CD4-positive, alpha-beta T cell treated with Interferon alpha-2 for 1 hour (primary cell): Measurements from ENCODE around the gene ILF2.
"Not testable (repeated sequence)": the region's sequence is repeated elsewhere in the genome, so short reads cannot be mapped to it uniquely, and the experiment has no call there.

Source experiments
- DNase-seq, 2 donors: peaks; one replicate each; pipeline ENCODE4 v3.0.0-alpha.2; 2020 to 2022

Gene ILF2

DNA sequence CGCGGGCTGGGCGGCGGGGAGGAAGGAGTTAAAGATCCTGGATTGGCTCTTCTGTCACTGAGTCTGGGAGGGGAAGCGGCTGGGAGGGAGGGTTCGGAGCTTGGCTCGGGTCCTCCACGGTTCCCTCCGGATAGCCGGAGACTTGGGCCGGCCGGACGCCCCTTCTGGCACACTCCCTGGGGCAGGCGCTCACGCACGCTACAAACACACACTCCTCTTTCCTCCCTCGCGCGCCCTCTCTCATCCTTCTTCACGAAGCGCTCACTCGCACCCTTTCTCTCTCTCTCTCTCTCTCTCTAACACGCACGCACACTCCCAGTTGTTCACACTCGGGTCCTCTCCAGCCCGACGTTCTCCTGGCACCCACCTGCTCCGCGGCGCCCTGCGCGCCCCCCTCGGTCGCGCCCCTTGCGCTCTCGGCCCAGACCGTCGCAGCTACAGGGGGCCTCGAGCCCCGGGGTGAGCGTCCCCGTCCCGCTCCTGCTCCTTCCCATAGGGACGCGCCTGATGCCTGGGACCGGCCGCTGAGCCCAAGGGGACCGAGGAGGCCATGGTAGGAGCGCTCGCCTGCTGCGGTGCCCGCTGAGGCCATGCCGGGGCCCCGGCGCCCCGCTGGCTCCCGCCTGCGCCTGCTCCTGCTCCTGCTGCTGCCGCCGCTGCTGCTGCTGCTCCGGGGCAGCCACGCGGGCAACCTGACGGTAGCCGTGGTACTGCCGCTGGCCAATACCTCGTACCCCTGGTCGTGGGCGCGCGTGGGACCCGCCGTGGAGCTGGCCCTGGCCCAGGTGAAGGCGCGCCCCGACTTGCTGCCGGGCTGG, 7.9 kb upstream of the ILF2 start, which contains the start of gene NPR1:
Gene NPR1 (plus strand): TSS at position 170 of the 818 bp plus-strand sequence. CDS start 421 bp downstream, at position 591.
- peak in 1 of 2 donors; percentile 23 for DNase-seq

DNA sequence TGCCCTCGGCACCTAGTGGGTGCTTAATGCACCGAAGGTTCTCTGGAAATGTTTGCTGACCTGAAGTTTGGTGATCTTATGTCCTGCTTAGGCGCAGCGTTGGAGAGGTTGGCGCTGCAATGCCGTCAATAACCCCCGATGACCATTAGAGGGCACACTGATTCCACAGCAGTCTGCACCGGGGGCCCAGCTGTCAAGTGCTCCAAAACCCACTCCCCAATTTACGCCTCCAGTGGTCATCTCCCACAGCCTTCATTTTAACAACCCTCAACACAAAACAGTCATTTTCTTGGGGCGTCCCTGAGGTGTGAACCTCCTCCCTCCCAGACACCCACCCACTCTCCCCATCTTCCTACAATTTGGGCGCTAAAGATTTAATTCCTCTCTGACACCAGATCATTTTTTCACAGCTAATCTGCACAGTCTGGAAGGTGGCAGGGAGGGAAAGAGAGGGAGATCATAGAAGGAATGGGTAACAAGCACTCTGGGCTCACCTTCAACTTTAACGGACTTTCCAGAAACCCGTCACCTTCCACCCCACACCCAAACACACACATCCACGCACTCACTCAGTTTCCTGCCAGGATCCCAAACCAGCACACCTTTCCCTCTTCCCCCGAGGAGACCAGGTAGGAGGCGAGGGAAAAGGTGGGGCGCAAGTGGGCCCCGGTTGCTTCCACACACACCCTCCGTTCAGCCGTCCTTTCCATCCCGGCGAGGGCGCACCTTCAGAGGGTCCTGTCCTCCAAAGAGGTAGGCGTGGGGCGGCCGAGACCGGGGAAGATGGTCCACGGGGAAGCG, 7.1 kb upstream of the ILF2 start:
- DNase-seq = peak; percentile 45 to 64

DNA sequence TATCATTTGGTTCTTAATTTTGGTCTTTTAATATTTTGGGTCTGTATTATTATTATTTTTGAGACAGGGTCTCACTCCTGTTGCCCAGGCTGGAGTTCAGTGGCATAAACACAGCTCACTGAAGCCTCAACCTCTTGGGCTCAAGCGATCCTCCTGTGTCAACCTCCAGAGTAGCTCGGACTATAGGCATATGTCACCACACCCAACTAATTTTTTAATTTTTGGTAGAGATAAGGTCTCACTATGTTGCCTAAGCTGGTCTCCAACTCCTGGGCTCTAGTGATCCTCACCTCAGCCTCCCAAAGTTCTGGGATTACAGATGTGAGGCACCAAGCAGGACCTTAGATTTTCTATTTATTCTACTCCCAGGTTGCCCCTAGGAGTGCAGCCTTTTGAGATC, 2.7 kb upstream of the ILF2 start:
- DNase-seq = no peak

DNA sequence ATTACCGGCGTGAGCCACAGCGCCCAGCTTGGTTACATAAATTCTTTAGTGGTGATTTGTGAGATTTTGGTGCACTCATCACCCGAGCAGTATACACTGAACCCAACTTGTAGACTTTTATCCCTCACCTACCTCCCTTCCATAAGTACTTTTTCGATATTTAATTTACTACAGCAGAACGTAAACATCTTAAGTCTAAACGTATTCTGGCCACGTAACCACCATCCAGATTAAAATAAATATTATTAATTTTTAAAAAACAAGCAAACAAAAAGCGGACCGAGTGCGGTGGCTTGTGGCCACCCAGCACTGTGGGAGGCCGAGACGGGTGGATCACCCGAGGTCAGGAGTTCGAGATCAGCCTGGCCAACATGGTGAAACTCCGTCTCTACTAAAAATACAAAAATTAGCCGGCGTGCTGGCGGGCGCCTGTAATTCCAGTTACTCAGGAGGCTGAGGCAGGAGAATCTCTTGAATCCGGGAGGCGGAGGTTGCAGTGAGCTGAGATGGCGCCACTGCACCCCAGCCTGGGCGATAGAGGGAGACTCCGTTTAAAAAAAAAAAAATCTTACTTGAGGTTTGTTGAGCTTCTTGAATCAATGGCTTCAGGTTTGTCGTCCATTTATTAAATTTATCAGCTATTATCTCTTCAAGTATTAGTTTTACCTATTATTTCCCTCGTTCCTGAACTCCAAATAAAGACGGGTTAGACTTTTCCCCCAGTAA, 998 bp upstream of the ILF2 start:
- peak; percentile 55 to 68 for DNase-seq

DNA sequence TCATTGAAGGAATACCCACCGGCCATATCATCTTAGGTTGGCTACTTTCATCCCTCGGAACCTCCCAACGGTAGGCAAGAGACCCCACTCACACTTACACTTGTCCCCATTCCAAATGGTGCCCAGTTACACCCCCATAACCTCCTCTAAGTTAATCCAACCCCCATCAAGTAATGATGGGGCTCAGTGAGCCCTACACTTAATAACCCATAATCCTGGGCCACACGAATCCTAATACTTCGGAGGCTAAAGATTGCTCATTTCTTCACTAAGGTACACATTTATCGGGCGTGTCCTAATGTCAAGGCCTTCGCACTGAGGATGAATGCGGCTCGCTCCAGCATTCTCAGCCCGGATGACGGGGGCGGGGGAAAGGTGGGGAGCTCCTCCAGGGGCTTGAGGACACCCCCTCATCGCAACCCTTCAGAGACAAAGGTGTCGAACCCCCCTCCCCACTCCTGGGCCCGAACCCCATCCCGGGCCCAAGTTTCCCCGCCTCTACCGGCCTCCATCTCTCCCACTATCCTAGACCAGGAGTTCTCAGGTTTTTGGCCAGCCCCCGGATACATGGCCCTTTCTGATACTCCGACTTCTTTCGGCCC, 435 bp downstream of the ILF2 start:
- DNase-seq = no peak

DNA sequence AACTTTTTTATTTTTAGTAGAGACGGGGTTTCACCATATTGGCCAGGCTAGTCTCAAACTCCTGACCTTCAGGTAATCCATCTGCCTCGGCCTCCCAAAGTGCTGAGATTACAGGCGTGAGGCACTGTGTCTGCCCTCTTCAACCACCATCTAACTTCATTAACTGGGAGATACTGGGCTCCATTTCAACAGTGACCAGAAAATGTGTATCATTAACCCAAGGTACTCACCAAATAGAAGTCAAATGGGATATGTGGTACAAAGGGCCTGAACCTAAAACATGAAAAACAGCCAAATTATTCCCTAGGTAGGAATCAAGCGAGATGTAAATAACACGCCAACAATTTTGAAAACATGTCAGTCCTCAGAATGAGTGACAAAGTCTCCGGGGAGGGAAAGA, 1.2 kb downstream of the ILF2 start:
- no peak for DNase-seq

DNA sequence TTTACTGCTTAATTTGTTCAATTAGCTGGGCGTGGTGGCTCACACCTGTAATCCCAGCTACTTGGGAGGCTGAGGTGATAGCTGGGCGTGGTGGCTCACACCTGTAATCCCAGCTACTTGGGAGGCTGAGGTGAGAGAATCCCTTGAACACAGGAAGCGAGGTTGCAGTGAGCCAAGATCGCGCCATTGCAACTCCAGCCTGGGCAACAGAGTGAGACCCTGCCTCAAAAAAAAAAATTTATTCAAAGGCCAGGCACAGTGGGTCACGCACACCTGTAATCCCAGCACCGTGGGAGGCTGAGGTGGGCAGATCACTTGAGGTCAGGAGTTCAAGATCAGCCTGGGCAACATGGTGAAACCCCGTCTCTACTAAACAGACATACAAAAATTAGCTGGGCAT, 2.1 kb downstream of the ILF2 start:
- not testable (repeated sequence) for DNase-seq

DNA sequence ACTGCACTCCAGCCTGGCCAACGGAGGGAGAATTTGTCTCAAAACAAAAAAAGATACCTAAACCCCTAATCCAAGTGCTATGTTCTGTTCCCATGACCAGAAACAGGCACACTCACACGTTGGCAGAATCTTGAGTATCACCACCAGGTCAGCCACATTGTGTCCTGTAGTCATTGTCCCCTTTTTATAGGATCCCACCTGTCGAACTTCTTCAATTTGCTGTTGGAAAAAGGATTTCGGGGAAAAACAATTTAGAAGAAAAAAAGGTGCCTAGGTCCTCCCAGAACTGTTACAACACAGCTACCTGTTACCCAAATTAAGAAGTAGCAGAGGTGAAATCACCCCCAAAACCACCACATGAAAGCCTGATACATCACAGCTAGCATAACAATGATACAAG, 3.4 kb downstream of the ILF2 start:
- DNase-seq = no peak

DNA sequence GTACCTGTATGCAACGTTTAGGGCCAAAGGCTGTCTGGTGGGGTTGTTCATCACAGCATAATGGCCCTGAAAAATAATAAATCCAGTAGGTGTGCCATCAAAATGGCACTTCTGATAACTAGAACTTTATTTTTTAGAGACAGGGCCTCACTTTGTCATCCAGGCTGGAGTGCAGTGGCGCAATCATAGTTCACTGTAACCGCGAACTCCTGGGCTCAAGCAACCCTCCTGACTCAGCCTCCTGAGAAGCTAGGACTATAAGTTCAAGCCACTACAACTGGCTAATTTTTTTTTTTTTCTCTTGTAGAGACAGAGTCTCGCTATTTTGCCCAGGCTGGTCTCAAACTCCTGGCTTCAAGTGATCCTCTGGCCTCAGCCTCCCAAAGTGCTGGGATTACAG, 7.6 kb downstream of the ILF2 start:
- no peak for DNase-seq

DNA sequence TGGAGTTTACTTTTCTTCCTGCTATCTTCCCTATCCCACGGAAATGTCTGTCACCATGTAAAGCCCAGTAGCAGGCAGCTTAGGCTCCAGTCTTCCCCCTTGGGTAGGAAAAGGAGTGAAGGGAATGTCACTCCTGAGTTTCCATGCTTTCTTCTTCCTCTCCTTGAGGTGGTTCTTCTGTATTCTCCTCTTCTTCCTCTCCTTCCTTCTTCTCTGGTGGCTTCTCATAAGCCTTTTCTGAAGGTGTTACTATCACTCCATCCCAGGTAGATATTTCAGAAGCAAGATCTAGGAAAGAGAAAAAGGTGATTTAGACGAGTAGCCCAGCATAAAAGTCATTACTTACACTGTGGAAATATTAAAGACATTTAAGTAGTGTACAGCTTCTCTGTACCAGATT, 8.5 kb downstream of the ILF2 start:
- no peak for DNase-seq

DNA sequence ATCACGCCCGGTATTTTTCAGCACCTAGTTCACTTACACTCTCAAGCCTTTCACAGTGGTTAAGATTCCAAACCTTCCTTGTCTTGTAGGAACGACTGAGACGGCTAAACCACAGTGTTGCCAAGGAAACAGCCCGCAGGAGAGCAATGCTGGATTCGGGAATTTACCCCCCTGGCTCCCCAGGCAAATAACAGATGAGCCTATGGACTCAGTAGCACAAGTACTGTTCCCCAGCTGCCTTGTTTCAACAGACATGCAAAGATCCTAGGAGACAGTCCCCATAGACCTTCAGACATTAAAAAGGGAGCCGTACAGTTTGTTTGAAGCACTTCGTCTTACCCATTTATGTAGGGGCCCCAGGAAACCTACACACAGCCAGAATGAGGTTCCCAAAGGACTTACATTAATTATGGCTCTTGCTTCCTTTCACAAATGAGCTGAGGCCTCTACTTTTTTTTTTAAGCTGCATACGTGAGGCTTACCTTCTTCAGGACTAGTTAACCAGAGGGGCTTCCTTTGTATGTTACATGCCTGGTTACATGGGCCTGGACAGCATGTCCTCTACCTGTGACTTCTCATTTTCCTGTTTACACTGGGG, 9.6 kb downstream of the ILF2 start:
- DNase-seq = no peak

DNA sequence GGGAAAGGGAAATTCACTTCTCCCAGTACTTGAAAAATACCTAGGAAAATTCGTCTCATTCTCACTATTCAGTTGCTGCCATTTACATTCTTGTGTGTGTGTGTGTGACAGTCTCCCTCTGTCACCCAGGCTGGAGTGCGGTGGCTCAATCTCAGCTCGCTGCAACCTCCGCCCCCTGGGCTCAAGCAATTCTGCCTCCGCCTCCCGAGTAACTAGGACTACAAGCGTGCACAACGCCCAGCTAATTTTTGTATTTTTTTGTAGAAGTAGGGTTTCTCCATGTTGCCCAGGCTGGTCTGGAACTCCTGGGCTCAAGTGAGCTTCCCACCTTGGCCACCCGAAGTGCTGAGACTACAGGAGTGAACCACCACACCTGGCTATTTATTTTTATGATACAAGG, 11.1 kb downstream of the ILF2 start:
- DNase-seq = no peak

DNA sequence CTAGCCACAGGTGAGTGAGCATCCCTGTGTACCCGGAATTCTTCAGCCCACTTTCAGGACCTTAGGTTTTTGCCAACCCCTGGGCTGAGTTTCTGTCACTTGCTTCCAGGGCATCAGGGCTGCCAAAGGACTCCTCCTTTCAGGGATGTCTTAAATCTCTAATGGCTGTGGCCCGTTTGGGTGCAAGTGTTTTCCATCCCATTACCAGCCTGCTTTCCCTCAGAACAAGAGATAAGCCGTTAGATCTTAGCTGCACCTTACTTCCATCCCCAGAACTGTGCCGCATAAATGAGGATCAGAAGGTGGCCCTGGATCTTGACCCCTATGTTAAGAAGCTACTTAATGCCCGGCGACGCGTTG, 11.6 kb downstream of the ILF2 start:
- DNase-seq = no peak

DNA sequence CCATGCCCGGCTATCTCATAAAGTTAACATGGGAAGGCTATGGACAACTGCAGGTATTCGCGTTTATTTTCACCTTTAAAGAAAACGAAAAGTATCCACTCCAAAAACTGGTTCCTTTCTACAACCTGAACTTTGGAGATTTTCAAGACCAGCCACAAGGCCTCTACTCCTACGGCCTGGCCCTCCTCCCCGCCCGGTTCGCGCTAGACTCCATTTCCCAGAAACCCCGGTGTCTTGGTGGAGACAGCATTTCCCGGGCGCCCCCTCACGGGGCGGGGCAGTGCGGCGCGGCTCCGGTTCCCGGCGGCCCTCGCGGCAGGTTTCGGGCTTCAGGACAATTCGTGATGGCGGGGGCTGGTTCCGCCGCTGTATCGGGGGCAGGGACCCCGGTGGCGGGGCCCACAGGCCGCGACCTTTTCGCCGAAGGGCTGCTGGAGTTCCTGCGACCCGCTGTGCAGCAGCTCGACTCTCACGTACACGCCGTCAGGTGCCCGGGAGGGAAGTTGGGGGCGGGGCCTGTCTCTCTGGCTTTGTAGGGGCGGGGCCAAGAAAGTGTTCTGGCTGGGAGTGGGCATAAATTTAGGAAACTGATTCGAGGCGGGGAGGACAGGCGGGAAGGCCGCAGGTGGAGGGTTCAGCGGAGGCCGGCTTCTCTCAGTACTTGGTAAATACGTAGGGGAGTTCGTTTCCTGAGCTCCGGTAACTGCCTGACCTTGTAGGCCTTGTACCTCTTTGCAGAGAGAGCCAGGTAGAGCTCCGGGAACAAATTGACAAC, 12.2 kb downstream of the ILF2 start, which contains the start of gene SNAPIN:
Gene SNAPIN (plus strand): TSS at position 304 of the 775 bp plus-strand sequence. CDS start 41 bp downstream, at position 345.
- peak; percentile 89 to 93 for DNase-seq

DNA sequence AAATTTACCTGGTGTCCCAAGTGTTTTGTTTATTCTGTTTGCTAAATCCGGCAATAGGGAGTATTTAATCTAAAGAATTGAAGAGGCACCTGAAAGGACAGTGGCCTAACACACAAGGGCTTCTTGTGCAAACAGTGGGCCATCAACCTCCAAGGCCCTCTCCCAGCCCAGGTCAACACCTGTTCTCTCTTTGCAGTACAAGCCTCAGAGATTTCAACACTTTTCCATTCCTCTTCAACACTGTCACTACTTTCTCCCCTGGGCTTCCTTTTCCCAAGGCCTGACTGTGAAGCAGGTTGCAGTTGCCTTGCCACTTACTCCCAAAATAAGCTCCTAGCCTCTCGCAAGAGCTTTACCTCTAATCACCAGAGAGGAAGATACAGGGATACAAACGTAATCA, 15.5 kb downstream of the ILF2 start:
- no peak for DNase-seq

DNA sequence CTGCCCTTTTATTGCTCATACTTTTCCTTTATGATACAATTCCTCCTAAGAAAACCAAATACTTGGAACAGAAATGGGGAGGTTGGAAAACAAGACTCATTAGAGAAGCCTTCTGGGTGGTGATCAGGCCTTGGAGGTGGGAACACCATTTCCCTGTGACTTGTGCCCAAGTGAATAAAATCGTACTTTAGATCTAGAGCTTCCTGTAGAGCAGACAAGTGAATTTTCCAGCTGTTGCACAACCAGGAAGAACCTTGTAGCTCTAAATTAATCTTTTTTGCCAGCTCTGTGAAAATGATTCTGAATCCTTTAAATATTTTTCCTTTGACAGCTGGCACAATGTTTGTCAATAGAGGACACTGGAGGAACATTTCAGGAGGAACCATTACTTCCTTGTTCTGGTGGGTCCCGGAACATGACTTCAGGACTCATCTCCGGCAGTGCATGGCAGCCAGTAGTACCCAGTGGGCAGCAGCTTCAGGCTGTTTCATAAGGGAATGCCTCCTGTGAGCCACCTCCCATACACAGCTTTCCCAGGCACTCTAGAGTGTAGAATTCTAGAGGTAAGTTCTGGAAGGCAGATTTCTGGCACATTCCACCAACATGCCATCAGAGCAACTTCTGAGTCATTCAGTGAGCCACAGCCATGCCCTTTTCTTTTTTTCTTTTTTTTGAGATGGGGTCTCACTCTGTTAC, 17.8 kb downstream of the ILF2 start:
- DNase-seq = no peak

DNA sequence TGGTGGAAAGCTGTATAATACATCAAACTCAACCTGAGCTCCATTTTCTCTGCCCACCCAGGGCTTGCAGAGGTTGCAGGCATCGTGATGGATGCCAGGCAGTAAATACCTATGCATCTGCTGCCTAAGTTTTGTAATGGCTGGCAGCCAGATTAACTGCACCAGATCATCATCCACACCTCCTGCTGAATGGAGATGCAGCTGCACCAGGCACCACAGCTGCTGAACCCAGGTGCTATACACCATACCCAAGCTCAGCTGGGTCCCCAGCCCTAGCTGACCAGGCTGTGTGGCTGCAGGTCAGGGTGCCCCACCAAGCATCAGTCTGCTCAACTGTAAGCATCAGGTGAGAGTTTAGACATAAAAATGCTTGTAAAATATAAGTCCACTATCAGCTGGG, 19.0 kb downstream of the ILF2 start:
- no peak for DNase-seq

DNA sequence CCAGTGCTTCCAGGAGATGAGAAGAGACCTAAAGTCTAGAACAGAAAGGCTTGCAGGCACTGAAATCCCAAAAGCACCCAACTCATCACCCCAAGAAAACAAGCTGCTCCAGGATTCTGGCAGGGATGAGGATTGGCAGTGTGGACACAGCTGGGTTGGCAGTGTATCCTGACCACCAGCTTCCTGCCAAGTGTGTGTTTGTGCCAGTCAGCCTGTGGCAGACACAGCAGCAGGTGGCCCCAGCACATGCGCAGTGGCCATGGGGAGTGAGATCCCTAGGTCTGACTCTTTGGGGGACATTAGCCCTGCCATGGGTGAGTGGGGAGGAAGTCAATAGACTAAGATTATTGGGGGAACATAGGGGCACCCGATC, 20.9 kb downstream of the ILF2 start:
- no peak for DNase-seq

DNA sequence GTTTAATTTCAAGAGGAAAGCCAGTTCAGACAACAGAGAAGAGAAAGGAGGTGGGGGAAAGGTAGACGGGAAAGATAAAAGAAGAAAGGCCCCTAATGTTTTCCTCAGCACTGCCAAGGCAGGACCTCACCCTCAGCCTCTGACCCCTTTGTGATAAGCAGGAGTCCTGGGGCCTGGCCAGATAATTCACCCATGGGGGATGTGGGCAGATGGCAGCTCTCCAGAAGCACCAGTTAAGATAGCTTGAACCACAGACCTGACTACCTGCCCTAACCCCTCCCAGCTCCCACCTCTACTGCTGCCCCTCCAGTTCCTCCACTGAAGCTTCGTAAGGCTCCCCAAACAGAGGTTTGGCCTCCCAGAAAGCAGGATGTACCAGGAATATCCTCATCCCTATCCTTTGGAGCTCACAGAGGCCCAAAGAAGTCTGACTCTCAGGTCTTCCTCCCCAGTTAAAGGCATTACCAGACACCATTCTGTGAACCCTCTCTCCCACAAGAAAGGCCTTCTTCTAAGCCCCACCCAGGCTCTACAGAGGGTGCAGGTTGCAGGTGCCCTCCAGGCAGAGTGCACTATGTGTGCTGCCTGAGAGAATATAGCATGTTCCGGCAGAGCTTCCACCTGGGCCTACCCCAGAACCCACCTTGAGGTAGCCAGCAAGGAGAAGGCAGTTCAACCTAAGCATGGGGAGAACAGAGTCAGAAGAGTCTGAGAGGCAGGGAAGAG, 21.5 kb downstream of the ILF2 start:
- peak in 1 of 2 donors; percentile 43 for DNase-seq

DNA sequence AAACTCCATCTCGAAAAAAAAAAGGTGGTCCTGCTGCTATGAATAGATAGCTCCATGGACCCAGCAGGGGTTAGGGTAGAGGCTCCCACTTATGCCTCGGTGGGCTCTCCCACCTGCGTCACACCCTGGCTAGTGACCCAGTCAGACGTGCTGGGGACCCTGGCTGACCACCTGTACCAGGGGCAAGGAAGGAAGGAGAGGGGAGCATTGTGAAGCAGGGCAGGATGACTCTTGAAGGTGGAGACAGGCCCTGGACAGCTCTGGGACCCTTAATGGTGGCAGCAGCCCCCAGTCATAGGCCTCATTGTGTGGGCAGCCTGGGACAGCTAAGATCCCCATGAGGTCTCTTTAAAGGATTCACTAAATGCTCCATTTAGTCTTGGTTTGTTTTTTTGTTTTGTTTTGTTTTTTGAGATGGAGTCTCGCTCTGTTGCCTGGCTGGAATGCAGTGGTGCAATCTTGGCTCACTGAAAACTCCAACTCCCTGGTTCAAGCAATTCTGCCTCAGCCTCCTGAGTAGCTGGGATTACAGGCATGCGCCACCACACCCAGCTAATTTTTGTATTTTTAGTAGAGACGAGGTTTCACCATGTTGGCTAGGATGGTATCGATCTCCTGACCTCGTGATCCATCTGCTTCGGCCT, 22.7 kb downstream of the ILF2 start:
- DNase-seq = no peak
